Testis (tissue), 2 donors: Measurements from ENCODE around the gene SYNE2.
"Not testable (repeated sequence)": the region's sequence is repeated elsewhere in the genome, so short reads cannot be mapped to it uniquely, and the experiment has no call there.

Experiments used
- CTCF ChIP-seq, 3 experiments: fragments of 450-650 bp in 2 of 3; fragments of 200-600 bp in 1 of 3; sonication (generic) in 1 of 3; IDR thresholded peaks; one replicate each; pipeline ENCODE4 v1.5.1; 2016 to 2019; ENCODE audit warnings: antibody characterized with exemption in 3 of 3, mild to moderate bottlenecking in 2 of 3, moderate library complexity in 1 of 3
- POLR2A ChIP-seq: fragments of 450-650 bp; IDR thresholded peaks from one replicate; pipeline ENCODE4 v1.6.1; 2017; ENCODE audit warnings: antibody characterized with exemption, mild to moderate bottlenecking, moderate library complexity

GRCh38 chr14:64210912-64211311 lies 358.1 kb downstream of the SYNE2 start:
- not testable (repeated sequence) for TF ChIP-seq CTCF (IDR thresholded peaks at IDR 0.05); POLR2A
